Esophagus squamous epithelium (tissue), 4 donors: Measurements from ENCODE around the gene ARHGAP40.

ENCODE experiments used
- CTCF ChIP-seq, 6 experiments: fragments of 450-650 bp in 4 of 6; fragments of 200-600 bp in 2 of 6; sonication (generic) in 2 of 6; IDR thresholded peaks; one replicate each; pipeline ENCODE4 v1.5.1; 2016 to 2019; ENCODE audit warnings: antibody characterized with exemption in 6 of 6, mild to moderate bottlenecking in 4 of 6, moderate library complexity in 4 of 6
- POLR2A ChIP-seq, 4 donors: fragments of 450-650 bp; IDR thresholded peaks; one replicate each; pipeline ENCODE4 v1.6.1; 2017; ENCODE audit warnings: antibody characterized with exemption in 4 of 4, mild to moderate bottlenecking in 4 of 4, moderate library complexity in 3 of 4

GRCh38 chr20:38566036-38566598 is 35.5 kb upstream of the ARHGAP40 start:
- TF ChIP-seq CTCF (IDR thresholded peaks at IDR 0.05) (no peak), POLR2A (IDR thresholded peaks at IDR 0.05) (no peak)
